K562 (cell line): Measurements from ENCODE around the gene NPR1. TPM values are rescaled to one million over a fixed set of nuclear protein-coding genes. Genes with fewer than 3 reads are reported as not detected.

Experiments
- ATF4 ChIP-seq: fragments of 450-650 bp; formaldehyde crosslinking; IDR thresholded peaks from 2 replicates; pipeline ENCODE4 v1.4.0; 2022; ENCODE audit warnings: mild to moderate bottlenecking, moderate library complexity
- HCFC1 ChIP-seq: IDR thresholded peaks from 2 replicates; pipeline ENCODE4 v1.6.1; 2012; ENCODE audit warnings: low read depth, low read length, improper control_type of control experiment
- MYC ChIP-seq, 2 experiments: fragments of 250-450 bp in 1 of 2; sonication (Bioruptor Pico) in 1 of 2; IDR thresholded peaks; 2 replicates each; pipeline versions ENCODE4 v1.5.1 to v1.6.1; 2012 to 2021; ENCODE audit warnings: low read depth in 2 of 2, borderline replicate concordance in 1 of 2, improper control_type of control experiment in 1 of 2, low read length in 1 of 2, mild to moderate bottlenecking in 1 of 2, moderate library complexity in 1 of 2
- PRDM10 ChIP-seq: fragments of 450-650 bp; IDR thresholded peaks from 2 replicates; pipeline ENCODE4 v1.6.1; 2018; ENCODE audit not compliant: partially characterized antibody
- PTBP1 ChIP-seq: fragments of 200-400 bp; formaldehyde crosslinking; IDR thresholded peaks from 2 replicates; pipeline ENCODE4 v1.6.1; 2017; ENCODE audit warnings: low read depth, low read length
- RCOR1 ChIP-seq, 2 experiments: IDR thresholded peaks; 2 replicates each; pipeline ENCODE4 v1.6.1; 2012; ENCODE audit warnings: low read depth in 2 of 2, low read length in 2 of 2, borderline replicate concordance in 1 of 2, improper control_type of control experiment in 1 of 2
- SP1 ChIP-seq: sonication (generic); formaldehyde crosslinking; IDR thresholded peaks from 2 replicates; pipeline ENCODE4 v1.8.1; 2022; ENCODE audit warnings: mild to moderate bottlenecking, missing genetic modification reagents
- TCF3 ChIP-seq: sonication (generic); formaldehyde crosslinking; IDR thresholded peaks from 2 replicates; pipeline ENCODE4 v1.4.0; 2020; ENCODE audit warnings: mild to moderate bottlenecking, missing genetic modification reagents
- THRAP3 ChIP-seq: fragments of 450-650 bp; IDR thresholded peaks from 2 replicates; pipeline ENCODE4 v1.6.1; 2016; ENCODE audit warnings: mild to moderate bottlenecking, inconsistent platforms, borderline replicate concordance
- ZNF24 ChIP-seq: fragments of 450-650 bp; IDR thresholded peaks from 2 replicates; pipeline ENCODE4 v1.6.1; 2016
- ZNF592 ChIP-seq: fragments of 450-650 bp; IDR thresholded peaks from 2 replicates; pipeline ENCODE4 v1.6.1; 2017; ENCODE audit warnings: antibody characterized with exemption, mild to moderate bottlenecking
- ZNF609 ChIP-seq: sonication (generic); formaldehyde crosslinking; IDR thresholded peaks from 2 replicates; pipeline ENCODE4 v1.8.1; 2023; ENCODE audit warnings: missing genetic modification reagents, mild to moderate bottlenecking, borderline replicate concordance
- polyA plus RNA-seq, 8 experiments: library from polyadenylated mRNA; depleted of rRNA in 4 of 8; stranded (reverse) in 5 of 8; unstranded in 3 of 8; fragments of >200 nt; fragmentation: Nextera tagmentation in 2 of 8; fragmentation: Illumina TruSeq in 1 of 8; extraction: Ambion mirVana in 2 of 8; extraction: Trizol in 1 of 8; gene quantifications; 2 replicates each; pipeline versions ENCODE4 v1.2.1 to v1.2.3, GENCODE V29; 2011 to 2014; ENCODE audit warnings: inconsistent platforms in 1 of 8, missing spikeins in 1 of 8
- total RNA-seq, 7 experiments: library from RNA; depleted of rRNA in 6 of 7; stranded (reverse); fragments of >200 nt in 6 of 7; fragmentation: Illumina TruSeq in 2 of 7; extraction: Trizol in 2 of 7; gene quantifications; 2 replicates each; pipeline versions ENCODE4 v1.2.1 to v1.2.3, GENCODE V29; 2011 to 2021; ENCODE audit warnings: low replicate concordance in 1 of 7

NPR1 gene
- total and polyA plus RNA-seq, 9 of the 15 experiments (the other 6 are each of a cell fraction or from before 2014, with no cell fraction given) = 0.05 to 0.16 (median 0.06) TPM; not detected in 6

GRCh38 chr1:153697191-153698019 is 18.9 kb downstream of the NPR1 start (continued):
- TF ChIP-seq ZNF592 = peak; percentile 85
- TF ChIP-seq THRAP3 = no peak
- no peak for TF ChIP-seq ZNF609 (CRISPR knock-in tag)
- peak; percentile 46 to 92; a peak in 2 of 4 replicates for TF ChIP-seq RCOR1 (IDR thresholded peaks at IDR 0.05; ENCODE audit: borderline replicate concordance in 1 of 2, low read depth in 2 of 2, low read length in 2 of 2)
- TF ChIP-seq PTBP1 = no peak
- 0 out of 2 replicates have a peak, but pooled peaks have one; percentile 9 for TF ChIP-seq ATF4 (CRISPR knock-in tag)
- TF ChIP-seq PRDM10 = peak; percentile 81
- no peak for TF ChIP-seq SP1 (CRISPR knock-in tag)
- peak; percentile 89 for TF ChIP-seq ZNF24
- peak; percentile 54; the same call in 1 of the 2 replicates for TF ChIP-seq TCF3
- TF ChIP-seq MYC (IDR thresholded peaks at IDR 0.05; ENCODE audit: low read depth, low read length) = peak; percentile 79
- TF ChIP-seq MYC (CRISPR knock-in tag; IDR thresholded peaks at IDR 0.05; ENCODE audit: borderline replicate concordance, low read depth) = no peak
- peak; percentile 17 for TF ChIP-seq HCFC1
